Ovary (tissue), 9 donors: ENCODE data around the gene CAPRIN1. TPM values are rescaled to one million over a fixed set of nuclear protein-coding genes. Genes with fewer than 3 reads are reported as not detected.

Experiments
- DNase-seq, 5 donors: peaks; one replicate each; pipeline ENCODE4 v3.0.0-alpha.2; 2019 to 2020
- H3K27ac ChIP-seq, 2 donors: fragments of 200-600 bp; one replicate each; pipeline versions ENCODE4 v1.5.1 to v1.8.0; 2019 to 2022
- H3K27me3 ChIP-seq: fragments of 200-600 bp; one replicate; pipeline ENCODE4 v1.8.0; 2022
- H3K36me3 ChIP-seq: fragments of 200-600 bp; sonication (generic); one replicate; pipeline ENCODE4 v1.5.1; 2019
- H3K4me1 ChIP-seq: one replicate; pipeline ENCODE4 v1.8.1; 2013; ENCODE audit warnings: mild to moderate bottlenecking, moderate library complexity; ENCODE audit not compliant: insufficient read depth
- H3K4me3 ChIP-seq: fragments of 200-600 bp; sonication (generic); one replicate; pipeline ENCODE4 v1.5.1; 2017
- H3K9me3 ChIP-seq, 2 donors: fragments of 200-600 bp in 1 of 2; sonication (generic) in 1 of 2; one replicate each; pipeline versions ENCODE4 v1.5.1 to v1.8.1; 2013 to 2019; ENCODE audit warnings: mild to moderate bottlenecking in 1 of 2, moderate library complexity in 1 of 2
- EP300 ChIP-seq: sonication (generic); formaldehyde crosslinking; IDR thresholded peaks from one replicate; pipeline ENCODE4 v1.6.1; 2017; ENCODE audit warnings: antibody characterized with exemption
- POLR2A ChIP-seq: fragments of 450-650 bp; IDR thresholded peaks from one replicate; pipeline ENCODE4 v1.6.1; 2017; ENCODE audit warnings: antibody characterized with exemption, mild to moderate bottlenecking, moderate library complexity
- WGBS, 3 donors: extraction: QIAGEN DNeasy Blood & Tissue Kit in 1 of 3; methylation state at CpG; one replicate each; pipeline versions ENCODE4 v1.1.5 to v1.1.7; 2013 to 2017; 5-methylcytosine and 5-hydroxymethylcytosine counted together
- intact Hi-C, 4 donors: fragments of 100-400 bp; cut with DNase I; formaldehyde crosslinking; loops; one replicate each; pipeline versions ENCODE4 v1.11.0 to v1.15.1; 2022 to 2023
- polyA plus RNA-seq, 2 donors: library from polyadenylated mRNA; stranded (reverse); fragments of 200-250 nt in 1 of 2; fragments of 350-450 nt in 1 of 2; fragmentation: Illumina TruSeq in 1 of 2; extraction: RNeasy Lipid Tissue Mini Kit (QIAGEN cat#74804) in 1 of 2; gene quantifications; one replicate each; pipeline ENCODE4 v1.2.3, GENCODE V29; 2013 to 2014
- total RNA-seq, 7 donors: library from RNA; depleted of rRNA in 2 of 7; stranded (reverse); fragments of >200 nt in 2 of 7; fragmentation: NEBNext Ultra II Directional in 3 of 7; extraction: Animal tissue kit (Norgen Biotek cat#: 25700) in 3 of 7; gene quantifications; one replicate each; pipeline versions ENCODE4 v1.1.0 to v1.2.4, GENCODE V29; 2016 to 2023
- TF ChIP-seq, protein P1 (sequence below), 3 donors: fragments of 450-650 bp in 2 of 3; fragments of 200-600 bp in 1 of 3; IDR thresholded peaks; one replicate each; pipeline versions ENCODE4 v1.5.1 to v1.8.0; 2016 to 2022; ENCODE audit warnings: antibody characterized with exemption in 3 of 3, mild to moderate bottlenecking in 1 of 3
- donor health status: DM: no; HTN: no; CAD: no; lungs with moderate emphysema.
- donor health status: DM: no; HTN: no; CAD: no.
- donor health status: Bipolar disorder and iron deficiency.
- donor health status: DM: yes; HTN: yes; CAD: no.
- donor health status: DM: no; HTN: no; CAD: no.
- donor health status: DM: yes; HTN: yes; CAD: no.

CAPRIN1 gene
- total and polyA plus RNA-seq, 9 donors, result 74.2 to 214 (median 160) TPM

DNA sequence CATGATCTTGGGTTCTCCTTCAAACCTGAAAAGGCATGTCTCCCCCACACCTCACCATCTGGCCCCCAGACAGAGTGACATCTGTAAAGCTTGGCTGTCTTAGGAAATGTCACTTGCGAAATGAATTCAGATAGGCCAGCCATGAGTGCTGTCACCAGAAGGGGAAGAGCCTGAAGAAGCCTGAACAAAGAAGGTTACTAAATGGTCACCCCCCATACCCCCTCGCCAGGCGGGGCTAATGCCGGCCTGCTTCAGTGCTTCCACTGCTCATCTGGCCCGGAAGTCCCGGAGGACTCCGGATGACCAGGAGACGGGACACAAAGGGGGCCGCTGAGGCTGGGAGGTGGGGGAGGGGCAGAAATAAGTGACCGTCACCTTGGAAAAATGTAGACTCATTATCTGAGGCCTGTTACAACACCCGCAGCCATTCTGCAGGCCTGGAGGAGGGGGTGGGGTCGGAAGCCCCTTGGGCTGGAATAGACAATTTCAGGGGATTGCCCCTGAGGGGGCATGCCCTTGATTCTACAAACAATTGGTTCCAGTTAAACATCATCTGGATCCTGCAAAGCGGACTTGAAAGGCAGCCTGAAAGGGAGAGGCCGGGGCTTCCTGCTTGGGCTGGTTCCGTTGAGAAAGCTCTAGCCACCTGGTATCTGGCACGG lies 97.1 kb downstream of the CAPRIN1 start:
- Histone ChIP-seq H3K9me3 (no peaks in the 10 kb centered on the region), H3K27me3 (no peaks in the 10 kb centered on the region), H3K36me3 (peaks cover 2% of the 10 kb centered on the region), H3K27ac (no peak overlapping the region), H3K4me3 (no peak overlapping the region), H3K4me1 (no peaks in the 10 kb centered on the region)
- WGBS, 3 donors, result 89 to 94% (median 90%) methylated on average over 16 of the region's 16 CpGs
- no peak for TF ChIP-seq POLR2A
- no peak for TF ChIP-seq EP300
- TF ChIP-seq, protein P1, sequence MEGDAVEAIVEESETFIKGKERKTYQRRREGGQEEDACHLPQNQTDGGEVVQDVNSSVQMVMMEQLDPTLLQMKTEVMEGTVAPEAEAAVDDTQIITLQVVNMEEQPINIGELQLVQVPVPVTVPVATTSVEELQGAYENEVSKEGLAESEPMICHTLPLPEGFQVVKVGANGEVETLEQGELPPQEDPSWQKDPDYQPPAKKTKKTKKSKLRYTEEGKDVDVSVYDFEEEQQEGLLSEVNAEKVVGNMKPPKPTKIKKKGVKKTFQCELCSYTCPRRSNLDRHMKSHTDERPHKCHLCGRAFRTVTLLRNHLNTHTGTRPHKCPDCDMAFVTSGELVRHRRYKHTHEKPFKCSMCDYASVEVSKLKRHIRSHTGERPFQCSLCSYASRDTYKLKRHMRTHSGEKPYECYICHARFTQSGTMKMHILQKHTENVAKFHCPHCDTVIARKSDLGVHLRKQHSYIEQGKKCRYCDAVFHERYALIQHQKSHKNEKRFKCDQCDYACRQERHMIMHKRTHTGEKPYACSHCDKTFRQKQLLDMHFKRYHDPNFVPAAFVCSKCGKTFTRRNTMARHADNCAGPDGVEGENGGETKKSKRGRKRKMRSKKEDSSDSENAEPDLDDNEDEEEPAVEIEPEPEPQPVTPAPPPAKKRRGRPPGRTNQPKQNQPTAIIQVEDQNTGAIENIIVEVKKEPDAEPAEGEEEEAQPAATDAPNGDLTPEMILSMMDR (IDR thresholded peaks at IDR 0.05), result no peak
- intact Hi-C loops, result no loop called here
- no peak for DNase-seq

DNA sequence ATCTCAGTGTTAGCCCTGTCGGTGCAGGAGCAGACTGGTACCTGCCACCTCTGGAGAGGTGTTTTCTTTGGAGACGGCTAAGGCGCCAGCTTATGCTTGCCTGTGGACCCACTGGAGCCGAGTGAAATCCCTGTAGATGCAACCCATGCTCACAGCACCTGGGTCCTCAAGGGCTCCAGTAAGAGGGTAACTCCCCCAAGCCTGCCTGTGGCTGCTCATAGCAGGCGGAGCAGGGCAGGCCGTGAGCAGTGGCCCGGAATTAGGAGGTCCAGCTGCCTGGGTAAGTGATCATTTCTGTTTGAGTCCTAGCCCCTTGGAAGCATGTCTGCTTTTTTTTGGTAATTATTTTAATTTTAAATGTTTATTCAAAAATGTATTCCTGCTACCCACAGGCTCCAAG lies 97.7 kb downstream of the CAPRIN1 start:
- Histone ChIP-seq H3K9me3 (no peaks in the 10 kb centered on the region), H3K36me3 (peaks cover 2% of the 10 kb centered on the region), H3K27me3 (no peaks in the 10 kb centered on the region), H3K4me1 (no peaks in the 10 kb centered on the region), H3K27ac (no peak overlapping the region), H3K4me3 (no peak overlapping the region)
- intact Hi-C loops, result no loop called here
- no peak for DNase-seq
- WGBS, 3 donors, result 90 to 94% (median 92%) methylated on average over 7 of the region's 7 CpGs
- TF ChIP-seq, protein P1 (IDR thresholded peaks at IDR 0.05), result no peak
- no peak for TF ChIP-seq POLR2A
- no peak for TF ChIP-seq EP300

DNA sequence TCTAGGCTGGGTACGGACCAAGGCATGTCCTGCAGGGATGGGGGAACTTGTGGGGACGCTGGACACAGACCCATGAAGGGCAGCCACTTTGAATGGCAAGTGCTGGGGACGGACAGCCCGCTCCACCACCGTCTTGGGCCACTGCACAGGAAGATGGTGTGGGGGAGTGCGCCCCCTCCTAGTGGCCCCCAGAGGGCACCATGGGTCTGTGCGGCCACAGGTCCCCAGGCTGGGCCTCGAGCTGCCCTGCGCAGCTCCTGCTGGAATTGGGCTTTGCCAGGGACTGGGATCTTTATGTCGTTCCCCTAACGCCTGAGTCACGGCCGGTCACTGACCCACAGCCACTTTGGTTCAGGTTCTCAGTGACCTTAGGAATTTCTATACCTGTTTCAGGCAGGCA lies 98.3 kb downstream of the CAPRIN1 start:
- H3K27ac ChIP-seq, result no peak overlapping the region
- no peak for TF ChIP-seq EP300
- no peak for TF ChIP-seq POLR2A
- TF ChIP-seq, protein P1 (IDR thresholded peaks at IDR 0.05), result no peak
- H3K9me3 ChIP-seq, result no peaks in the 10 kb centered on the region
- no peak for DNase-seq
- H3K4me1 ChIP-seq, result no peaks in the 10 kb centered on the region
- no peak overlapping the region for H3K4me3 ChIP-seq
- H3K36me3 ChIP-seq, result peaks cover 2% of the 10 kb centered on the region
- intact Hi-C loops, result no loop called here
- 80 to 83% (median 83%) methylated on average over 13 of the region's 13 CpGs for WGBS, 3 donors
- H3K27me3 ChIP-seq, result no peaks in the 10 kb centered on the region

DNA sequence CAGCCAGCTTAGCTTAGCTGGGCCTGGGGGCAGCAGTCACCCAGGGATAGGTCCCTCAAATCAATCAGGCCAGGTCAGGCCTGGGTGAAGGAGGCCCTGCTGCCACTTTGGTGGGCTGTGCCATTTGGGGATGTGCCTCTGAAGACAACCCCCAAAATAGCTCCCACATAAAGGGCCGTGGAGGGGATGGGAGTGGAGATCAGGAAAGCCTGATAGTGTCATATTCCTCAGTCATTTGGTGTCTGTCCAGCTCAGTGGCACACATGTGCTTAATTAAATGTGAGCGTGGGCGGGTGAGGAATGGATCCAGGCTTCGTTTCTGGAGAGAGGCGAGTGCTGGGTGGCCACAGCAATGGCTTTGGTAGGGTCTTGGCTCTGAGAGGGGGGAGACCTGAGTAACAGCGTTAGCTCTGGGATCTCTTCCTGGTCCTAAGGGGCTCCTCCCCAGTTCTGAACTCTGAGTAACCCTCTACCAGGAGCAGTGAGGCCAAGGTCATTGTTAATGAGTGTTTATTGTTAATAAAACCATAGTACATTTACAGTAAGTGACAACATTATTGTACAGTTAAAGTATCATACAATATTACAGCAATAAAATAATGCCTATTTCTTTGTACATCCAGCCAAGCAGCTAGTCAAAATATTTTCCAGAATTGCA lies 99.1 kb downstream of the CAPRIN1 start:
- intact Hi-C loops, result no loop called here
- peaks cover 2% of the 10 kb centered on the region for H3K4me1 ChIP-seq
- H3K36me3 ChIP-seq, result peaks cover 2% of the 10 kb centered on the region

More for the DNA sequence above, 99.1 kb downstream of the CAPRIN1 start:
- no peaks in the 10 kb centered on the region for H3K9me3 ChIP-seq
- no peak overlapping the region for H3K27ac ChIP-seq
- 42 to 46% (median 45%) methylated on average over 6 of the region's 6 CpGs for WGBS, 3 donors
- H3K4me3 ChIP-seq, result no peak overlapping the region
- no peak for DNase-seq
- no peaks in the 10 kb centered on the region for H3K27me3 ChIP-seq
- TF ChIP-seq, protein P1 (IDR thresholded peaks at IDR 0.05), result no peak
- TF ChIP-seq EP300 (no peak), POLR2A (no peak)

Other genes with a start within 250 kb of the CAPRIN1 start
- gene LMO2, start 159.7 kb upstream of the CAPRIN1 start, total RNA-seq, result 10 to 100 TPM in 5 of 7 donors, 1 to 10 TPM in 2; 6.9 to 18.6 (median 13.2) TPM
- gene LMO2, start 159.7 kb upstream of the CAPRIN1 start, polyA plus RNA-seq, result 10 to 100 TPM; 26.5 to 48.2 TPM
- 10 to 100 TPM; 20.5 to 60.9 (median 49.1) TPM for gene NAT10, start 53.9 kb downstream of the CAPRIN1 start, total RNA-seq
- gene NAT10, start 53.9 kb downstream of the CAPRIN1 start, polyA plus RNA-seq, result 10 to 100 TPM; 19.8 to 60.2 TPM